DND-41 (cell line): Measurements from ENCODE around the gene SCRG1.

Experiments
- ATAC-seq: fragments of 200-7000 bp; cut with Tn5 transposase; 3 replicates; pipeline ENCODE4 v1.9.1; 2021; ENCODE audit warnings: low read depth; ENCODE audit not compliant: insufficient read depth
- DNase-seq: peaks from one replicate; pipeline ENCODE4 v3.0.0-alpha.2; 2020
- H2AFZ ChIP-seq: 2 replicates; pipeline ENCODE4 v1.6.0; 2012; ENCODE audit warnings: low read depth, low read length
- H3K27ac ChIP-seq: 2 replicates; pipeline ENCODE4 v1.5.1; 2012; ENCODE audit warnings: low read length, inconsistent platforms
- H3K27me3 ChIP-seq: fragments of 200-600 bp; sonication (generic); 2 replicates; pipeline ENCODE4 v1.6.0; 2012; ENCODE audit warnings: low read length, mild to moderate bottlenecking, inconsistent platforms; ENCODE audit not compliant: insufficient read depth, poor library complexity
- H3K36me3 ChIP-seq: 2 replicates; pipeline ENCODE4 v1.5.1; 2012; ENCODE audit warnings: low read length, inconsistent platforms; ENCODE audit not compliant: insufficient read depth
- H3K4me1 ChIP-seq: 2 replicates; pipeline ENCODE4 v1.5.1; 2012; ENCODE audit warnings: mild to moderate bottlenecking, low read length; ENCODE audit not compliant: insufficient read depth
- H3K4me2 ChIP-seq: 2 replicates; pipeline ENCODE4 v1.6.0; 2012; ENCODE audit warnings: mild to moderate bottlenecking, moderate library complexity, low read length, inconsistent platforms; ENCODE audit not compliant: insufficient read depth
- H3K4me3 ChIP-seq, 2 experiments: fragments of 200-600 bp in 1 of 2; shearing (Covaris generic) in 1 of 2; 2 replicates each; pipeline ENCODE4 v1.5.1; 2012 to 2016; ENCODE audit warnings: inconsistent platforms in 2 of 2, low read length in 2 of 2, mild to moderate bottlenecking in 2 of 2, low read depth in 1 of 2, moderate library complexity in 1 of 2
- H3K79me2 ChIP-seq: 2 replicates; pipeline ENCODE4 v1.6.0; 2012; ENCODE audit warnings: low read length, inconsistent platforms; ENCODE audit not compliant: insufficient read depth
- H3K9ac ChIP-seq: 2 replicates; pipeline ENCODE4 v1.6.0; 2012; ENCODE audit warnings: low read depth, mild to moderate bottlenecking, inconsistent platforms, low read length, moderate library complexity
- H3K9me3 ChIP-seq: 2 replicates; pipeline ENCODE4 v1.5.1; 2012; ENCODE audit warnings: low read length, moderate library complexity, mild to moderate bottlenecking, inconsistent platforms; ENCODE audit not compliant: insufficient read depth, severe bottlenecking
- H4K20me1 ChIP-seq: 2 replicates; pipeline ENCODE4 v1.6.0; 2012; ENCODE audit warnings: low read length; ENCODE audit not compliant: insufficient read depth
- EZH2 ChIP-seq: IDR thresholded peaks from 3 replicates; pipeline ENCODE4 v1.6.1; 2012; ENCODE audit warnings: borderline replicate concordance, low read depth, mild to moderate bottlenecking, moderate library complexity, low read length, inconsistent platforms; ENCODE audit not compliant: severe bottlenecking
- TF ChIP-seq, protein P1 (sequence below): IDR thresholded peaks from 2 replicates; pipeline ENCODE4 v1.5.1; 2012; ENCODE audit warnings: borderline replicate concordance, low read length, moderate library complexity, mild to moderate bottlenecking; ENCODE audit not compliant: poor library complexity, severe bottlenecking; ENCODE audit errors: extremely low read depth

The SCRG1 gene

DNA sequence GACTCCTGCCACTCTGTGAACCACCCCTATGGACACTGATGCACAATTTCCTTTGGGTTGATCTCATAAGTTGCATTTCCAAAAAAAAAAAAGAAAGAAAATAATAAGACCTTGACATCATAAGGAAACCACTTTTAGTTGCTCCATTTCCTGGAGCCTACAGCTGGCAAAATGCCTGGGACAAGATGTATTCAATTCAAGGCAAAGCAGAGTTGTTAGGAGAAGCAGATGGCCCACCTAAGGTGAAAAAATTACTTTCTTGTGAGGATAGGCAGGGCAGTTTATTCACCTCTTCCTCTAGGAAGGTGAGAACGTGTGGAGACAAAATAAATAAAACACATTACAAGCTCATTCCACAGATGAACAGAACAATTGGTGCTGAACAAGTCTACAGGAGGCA, 14.1 kb upstream of the SCRG1 start:
- no peak for DNase-seq
- H3K4me2 ChIP-seq: no peak overlapping the region
- no peak overlapping the region for H2AFZ ChIP-seq
- H4K20me1 ChIP-seq: no peaks in the 10 kb centered on the region
- no peaks in the 10 kb centered on the region for H3K4me1 ChIP-seq
- no peak overlapping the region for H3K4me3 ChIP-seq
- ATAC-seq: no peak
- H3K36me3 ChIP-seq: no peaks in the 10 kb centered on the region
- no peaks in the 10 kb centered on the region for H3K9me3 ChIP-seq
- no peaks in the 10 kb centered on the region for H3K79me2 ChIP-seq
- TF ChIP-seq EZH2: no peak
- TF ChIP-seq, protein P1, sequence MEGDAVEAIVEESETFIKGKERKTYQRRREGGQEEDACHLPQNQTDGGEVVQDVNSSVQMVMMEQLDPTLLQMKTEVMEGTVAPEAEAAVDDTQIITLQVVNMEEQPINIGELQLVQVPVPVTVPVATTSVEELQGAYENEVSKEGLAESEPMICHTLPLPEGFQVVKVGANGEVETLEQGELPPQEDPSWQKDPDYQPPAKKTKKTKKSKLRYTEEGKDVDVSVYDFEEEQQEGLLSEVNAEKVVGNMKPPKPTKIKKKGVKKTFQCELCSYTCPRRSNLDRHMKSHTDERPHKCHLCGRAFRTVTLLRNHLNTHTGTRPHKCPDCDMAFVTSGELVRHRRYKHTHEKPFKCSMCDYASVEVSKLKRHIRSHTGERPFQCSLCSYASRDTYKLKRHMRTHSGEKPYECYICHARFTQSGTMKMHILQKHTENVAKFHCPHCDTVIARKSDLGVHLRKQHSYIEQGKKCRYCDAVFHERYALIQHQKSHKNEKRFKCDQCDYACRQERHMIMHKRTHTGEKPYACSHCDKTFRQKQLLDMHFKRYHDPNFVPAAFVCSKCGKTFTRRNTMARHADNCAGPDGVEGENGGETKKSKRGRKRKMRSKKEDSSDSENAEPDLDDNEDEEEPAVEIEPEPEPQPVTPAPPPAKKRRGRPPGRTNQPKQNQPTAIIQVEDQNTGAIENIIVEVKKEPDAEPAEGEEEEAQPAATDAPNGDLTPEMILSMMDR: no peak
- no peak overlapping the region for H3K27ac ChIP-seq
- H3K27me3 ChIP-seq: no peaks in the 10 kb centered on the region
- H3K9ac ChIP-seq: no peak overlapping the region

DNA sequence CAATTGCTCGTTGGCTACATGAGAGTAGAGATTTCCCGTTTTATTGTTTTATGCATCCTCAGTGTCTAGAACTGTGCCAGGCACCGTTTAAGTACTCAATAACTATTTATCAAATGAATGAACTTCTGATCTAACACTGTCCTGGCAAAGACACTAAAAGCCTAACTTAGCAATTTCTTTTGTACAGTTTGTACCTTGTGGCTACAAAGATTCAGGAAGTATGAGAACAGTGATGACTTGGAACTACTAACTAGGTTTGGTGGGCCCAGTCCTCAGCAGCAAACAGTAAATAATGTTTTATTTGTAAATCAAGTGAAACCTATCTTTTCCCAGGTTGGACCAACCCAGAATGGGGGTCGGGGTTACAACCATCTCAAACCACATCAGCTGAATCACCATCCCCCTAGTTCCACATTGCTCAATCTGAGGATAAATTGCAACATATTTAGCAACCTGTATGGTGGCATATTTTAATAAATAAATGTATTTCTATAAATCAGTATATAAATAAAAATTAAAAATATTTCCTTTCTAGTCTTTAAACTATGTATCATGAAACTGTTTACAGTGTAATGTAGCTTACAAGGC, 12.3 kb upstream of the SCRG1 start:
- Histone ChIP-seq H4K20me1 (no peaks in the 10 kb centered on the region), H3K4me1 (no peaks in the 10 kb centered on the region), H3K9ac (no peak overlapping the region), H3K4me2 (no peak overlapping the region), H3K4me3 (no peak overlapping the region), H3K9me3 (no peaks in the 10 kb centered on the region), H3K27me3 (no peaks in the 10 kb centered on the region), H3K36me3 (no peaks in the 10 kb centered on the region), H3K79me2 (no peaks in the 10 kb centered on the region), H3K27ac (no peak overlapping the region), H2AFZ (no peak overlapping the region)
- no peak for ATAC-seq
- TF ChIP-seq EZH2: no peak
- TF ChIP-seq, protein P1: no peak
- DNase-seq: no peak

DNA sequence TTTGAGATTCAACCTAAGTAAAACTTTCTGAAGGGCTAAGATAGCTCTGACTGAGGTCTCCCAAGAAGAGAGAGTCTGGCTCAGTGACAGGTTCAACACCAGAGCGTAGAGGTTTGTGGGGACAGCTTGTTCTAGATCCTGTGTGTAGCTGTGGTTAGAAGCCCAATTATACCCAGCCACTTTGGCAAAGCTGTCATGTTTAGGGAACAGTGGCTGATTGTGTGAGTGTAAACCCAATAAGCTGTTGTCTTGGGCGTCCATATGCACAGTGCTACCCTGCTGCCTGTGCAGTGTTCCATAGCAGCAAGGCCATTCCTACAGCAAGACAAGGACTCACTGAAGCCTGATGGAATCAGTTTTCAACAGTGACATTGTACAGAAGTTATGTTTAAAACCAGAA, 11.2 kb upstream of the SCRG1 start:
- Histone ChIP-seq H3K4me1 (peaks cover 8% of the 10 kb centered on the region), H3K27ac (no peak overlapping the region), H3K4me3 (no peak overlapping the region), H4K20me1 (no peaks in the 10 kb centered on the region), H3K79me2 (no peaks in the 10 kb centered on the region), H3K27me3 (no peaks in the 10 kb centered on the region), H3K4me2 (no peak overlapping the region), H3K9ac (no peak overlapping the region), H2AFZ (no peak overlapping the region), H3K36me3 (no peaks in the 10 kb centered on the region), H3K9me3 (no peaks in the 10 kb centered on the region)
- TF ChIP-seq, protein P1: no peak
- TF ChIP-seq EZH2: no peak
- no peak; the same call in 2 of the 3 replicates for ATAC-seq
- DNase-seq: no peak
